ENCODE data around the gene BANK1.
"Not testable (repeated sequence)": the region's sequence is repeated elsewhere in the genome, so short reads cannot be mapped to it uniquely, and the experiment has no call there.

Gene BANK1

GRCh38 chr4:101888472-101888871 lies 97.9 kb downstream of the BANK1 start:
- ATAC-seq, result no peak
- Mint-ChIP-seq H3K36me3 (no peaks in the 10 kb centered on the region), H3K4me1 (no peaks in the 10 kb centered on the region), H3K4me3 (no peak overlapping the region), H3K9me3 (peaks cover 5% of the 10 kb centered on the region), H3K27ac (no peak overlapping the region)
- DNase-seq (ENCODE audit: low spot score in 2 of 2), result no peak

DNA sequence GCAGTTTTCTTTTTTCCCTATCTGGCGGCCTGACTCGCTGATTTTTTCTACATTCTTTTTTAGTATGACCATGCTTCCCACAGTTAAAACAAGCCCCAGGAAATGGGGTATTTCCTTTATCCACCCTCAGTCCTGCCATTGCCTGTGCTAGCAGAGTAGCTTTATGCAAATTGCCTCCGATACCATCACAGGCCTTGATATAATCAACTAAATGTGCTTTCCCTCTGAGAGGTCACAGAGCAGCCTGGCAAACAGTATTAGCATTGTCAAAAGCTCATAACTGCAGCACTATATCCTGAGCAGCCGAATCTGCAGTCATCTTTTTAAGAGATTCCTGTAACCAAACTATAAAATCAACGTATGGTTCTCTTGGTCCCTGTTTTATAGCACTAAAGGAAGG lies 115.0 kb downstream of the BANK1 start:
- H3K27ac Mint-ChIP-seq; H3K4me3 Mint-ChIP-seq; ATAC-seq; H3K4me1 Mint-ChIP-seq; H3K36me3 Mint-ChIP-seq; DNase-seq (ENCODE audit: low spot score in 2 of 2); H3K9me3 Mint-ChIP-seq: not testable (repeated sequence)

DNA sequence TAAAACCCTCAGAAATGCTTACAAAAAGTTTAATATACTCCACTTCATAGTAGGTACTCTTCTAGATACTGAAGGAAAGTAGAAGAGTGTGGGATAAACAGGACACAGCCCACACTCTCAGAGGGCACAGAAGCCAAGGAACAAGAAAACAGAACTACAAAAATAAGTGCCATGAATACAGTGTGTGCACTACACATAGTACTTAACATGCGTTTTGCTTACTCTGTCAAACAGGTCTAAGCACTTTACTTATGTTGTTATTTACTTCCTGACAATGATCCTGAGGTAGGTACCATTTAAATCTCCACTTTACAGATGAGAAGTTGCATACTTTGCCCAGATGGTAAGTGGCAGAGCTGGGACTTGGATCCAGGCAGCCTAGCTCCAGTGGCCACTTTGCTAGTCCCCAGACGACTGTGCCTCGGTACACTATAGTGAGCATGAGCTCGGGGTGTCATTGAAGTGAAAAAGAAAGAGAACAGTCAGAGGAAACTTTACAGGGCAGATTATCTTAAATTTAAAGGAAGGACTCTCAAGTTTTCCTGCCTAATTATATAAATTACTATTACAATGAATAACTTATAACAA lies 120.3 kb downstream of the BANK1 start:
- no peak for ATAC-seq
- no peaks in the 10 kb centered on the region for H3K9me3 Mint-ChIP-seq
- H3K4me3 Mint-ChIP-seq, result no peak overlapping the region
- H3K27ac Mint-ChIP-seq, result no peak overlapping the region
- H3K36me3 Mint-ChIP-seq, result no peaks in the 10 kb centered on the region
- H3K4me1 Mint-ChIP-seq, result no peaks in the 10 kb centered on the region
- DNase-seq (ENCODE audit: low spot score in 2 of 2), result no peak

DNA sequence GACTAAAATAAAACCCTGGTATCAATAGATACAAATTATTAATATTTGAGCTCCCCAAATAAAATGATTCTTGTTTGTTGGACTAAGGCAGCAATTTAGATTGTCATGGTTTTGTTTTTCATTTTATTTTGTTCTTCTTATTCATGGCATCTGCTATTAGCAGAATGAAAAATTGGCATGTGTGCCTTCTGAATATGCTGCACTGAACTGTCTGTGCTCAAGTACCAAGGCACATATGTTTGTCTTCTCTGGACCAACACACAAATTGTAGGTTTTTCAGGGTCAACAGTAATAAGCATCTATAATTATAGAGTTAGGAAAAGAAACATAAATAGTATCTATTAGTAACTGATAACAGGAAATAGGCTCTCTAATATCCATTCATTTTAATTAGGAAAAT lies 121.1 kb downstream of the BANK1 start:
- ATAC-seq (no peak), DNase-seq (ENCODE audit: low spot score in 2 of 2) (no peak)
- H3K9me3 Mint-ChIP-seq, result no peaks in the 10 kb centered on the region
- no peak overlapping the region for H3K27ac Mint-ChIP-seq
- no peaks in the 10 kb centered on the region for H3K4me1 Mint-ChIP-seq
- no peak overlapping the region for H3K4me3 Mint-ChIP-seq
- no peaks in the 10 kb centered on the region for H3K36me3 Mint-ChIP-seq

- Mint-ChIP-seq H3K27ac (no peak overlapping the region), H3K4me3 (no peak overlapping the region), H3K36me3 (no peaks in the 10 kb centered on the region), H3K4me1 (no peaks in the 10 kb centered on the region), H3K9me3 (no peaks in the 10 kb centered on the region)
- no peak for DNase-seq (ENCODE audit: low spot score in 2 of 2)
- no peak for ATAC-seq
These were observed 124.2 kb downstream of the BANK1 start for GRCh38 chr4:101914761-101915160.

DNA sequence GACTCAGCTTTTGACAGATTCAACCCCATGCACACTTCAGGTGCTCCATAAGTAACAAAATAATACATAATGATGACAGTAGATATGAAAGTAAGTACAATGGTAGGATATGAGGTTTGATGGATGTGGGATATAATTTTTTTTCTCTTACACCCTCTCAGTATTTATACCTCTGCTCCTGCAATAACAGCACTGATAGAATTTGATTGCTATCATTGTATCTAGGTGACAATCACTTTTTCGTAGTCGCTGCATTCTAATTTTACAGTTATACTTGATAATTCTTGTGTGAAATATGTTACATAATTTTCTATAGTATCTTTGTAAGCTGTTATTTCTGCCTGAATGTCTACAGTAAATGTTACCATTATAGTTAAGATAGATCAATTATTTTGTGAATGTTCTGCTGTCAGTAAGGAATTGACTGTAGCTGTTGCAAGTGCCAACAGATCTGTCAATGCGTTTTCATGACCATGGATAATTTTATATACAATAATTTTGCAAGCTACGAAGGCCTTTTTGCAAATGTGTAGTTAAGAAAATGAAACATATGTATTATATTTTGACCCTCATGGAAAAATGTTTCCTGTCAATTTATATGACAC lies 128.9 kb downstream of the BANK1 start:
- Mint-ChIP-seq H3K4me1 (no peaks in the 10 kb centered on the region), H3K9me3 (no peaks in the 10 kb centered on the region), H3K27ac (no peak overlapping the region), H3K4me3 (no peak overlapping the region), H3K36me3 (no peaks in the 10 kb centered on the region)
- no peak for ATAC-seq
- no peak for DNase-seq (ENCODE audit: low spot score in 2 of 2)

- ATAC-seq, result no peak
- no peaks in the 10 kb centered on the region for H3K36me3 Mint-ChIP-seq
These were observed 130.8 kb downstream of the BANK1 start for GRCh38 chr4:101921370-101921769.

DNA sequence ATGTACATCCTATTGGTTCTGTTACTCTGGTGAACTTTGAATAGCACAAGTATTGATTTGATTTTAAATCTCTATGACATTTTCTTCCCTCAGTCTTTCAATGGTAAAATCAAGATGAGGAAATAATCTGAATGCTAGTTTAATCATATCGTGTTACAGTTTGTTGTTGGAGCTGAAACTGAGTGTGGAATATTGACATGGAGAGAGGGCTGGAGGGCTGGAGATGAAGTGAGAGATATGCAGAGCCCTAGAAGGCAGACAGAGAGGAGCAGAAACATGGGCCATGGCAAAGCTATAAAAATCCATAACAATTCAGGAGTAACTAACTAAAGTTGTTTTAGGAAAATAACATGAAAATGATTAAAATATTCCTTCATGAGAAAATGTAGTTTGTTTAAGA lies 141.1 kb downstream of the BANK1 start:
- Mint-ChIP-seq H3K4me3 (no peak overlapping the region), H3K27ac (no peak overlapping the region)

More at GRCh38 chr4:101921370-101921769, 130.8 kb downstream of the BANK1 start:
- Mint-ChIP-seq H3K9me3 (no peaks in the 10 kb centered on the region), H3K27ac (no peak overlapping the region), H3K4me3 (no peak overlapping the region), H3K4me1 (no peaks in the 10 kb centered on the region)
- DNase-seq (ENCODE audit: low spot score in 2 of 2), result no peak

GRCh38 chr4:101933855-101934254 lies 143.3 kb downstream of the BANK1 start:
- Mint-ChIP-seq H3K36me3 (no peaks in the 10 kb centered on the region), H3K4me1 (no peaks in the 10 kb centered on the region)
- DNase-seq (ENCODE audit: low spot score in 2 of 2), result no peak

More for the DNA sequence above, 141.1 kb downstream of the BANK1 start:
- DNase-seq (ENCODE audit: low spot score in 2 of 2) (no peak), ATAC-seq (no peak)
- H3K9me3 Mint-ChIP-seq, result no peaks in the 10 kb centered on the region
- H3K36me3 Mint-ChIP-seq, result no peaks in the 10 kb centered on the region
- no peaks in the 10 kb centered on the region for H3K4me1 Mint-ChIP-seq

DNA sequence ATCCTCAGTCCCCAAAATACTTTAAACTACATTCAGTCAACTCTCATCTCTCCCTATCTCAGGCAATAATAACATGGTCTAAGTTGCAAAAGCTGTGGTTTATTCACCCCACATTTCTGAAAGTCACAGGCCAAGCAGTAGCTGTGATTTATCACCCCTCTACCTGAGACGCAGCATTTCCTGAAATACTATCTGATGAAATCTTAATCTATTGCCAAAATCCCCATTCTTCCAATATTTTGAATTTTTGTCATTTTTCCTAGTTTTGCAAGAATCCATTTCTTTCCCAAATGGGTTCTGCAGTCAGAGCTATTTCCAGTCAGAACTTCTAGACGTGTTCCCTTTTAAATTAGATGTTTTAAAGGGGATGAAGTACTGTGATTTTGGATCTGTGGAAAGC lies 148.3 kb downstream of the BANK1 start:
- H3K9me3 Mint-ChIP-seq, result peaks cover 3% of the 10 kb centered on the region
- ATAC-seq (no peak), DNase-seq (ENCODE audit: low spot score in 2 of 2) (no peak)
- no peaks in the 10 kb centered on the region for H3K4me1 Mint-ChIP-seq
- H3K36me3 Mint-ChIP-seq, result no peaks in the 10 kb centered on the region
- no peak overlapping the region for H3K4me3 Mint-ChIP-seq
- no peak overlapping the region for H3K27ac Mint-ChIP-seq

More at GRCh38 chr4:101933855-101934254, 143.3 kb downstream of the BANK1 start:
- no peak overlapping the region for H3K27ac Mint-ChIP-seq
- no peak for ATAC-seq
- no peaks in the 10 kb centered on the region for H3K9me3 Mint-ChIP-seq
- H3K4me3 Mint-ChIP-seq, result no peak overlapping the region

DNA sequence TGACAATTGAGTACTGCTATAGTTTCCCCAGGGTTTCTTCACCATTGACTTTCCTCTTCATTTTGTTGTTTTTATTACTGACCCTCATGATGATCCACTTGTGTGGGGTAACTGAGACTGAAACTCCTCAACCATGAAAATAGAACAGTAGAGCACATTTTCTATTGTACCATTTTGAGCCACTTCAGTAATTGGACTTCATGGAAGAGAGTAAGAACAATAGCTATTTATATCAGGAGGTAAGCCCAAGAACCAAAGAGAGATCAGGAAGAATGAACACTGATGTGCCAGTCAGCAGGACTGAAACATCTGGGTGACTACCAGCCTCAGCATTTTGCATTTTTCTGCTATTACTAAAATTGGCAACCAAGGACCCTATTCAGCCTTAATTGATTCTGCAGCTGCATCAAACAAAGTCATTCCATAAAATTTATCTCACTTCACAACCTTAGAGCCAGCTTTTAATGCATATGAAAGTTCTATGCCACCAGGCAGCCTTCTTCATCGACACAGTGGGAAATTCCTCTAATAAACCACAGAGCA lies 151.4 kb downstream of the BANK1 start:
- Mint-ChIP-seq H3K9me3 (peaks cover 3% of the 10 kb centered on the region), H3K4me1 (no peaks in the 10 kb centered on the region), H3K27ac (no peak overlapping the region), H3K36me3 (no peaks in the 10 kb centered on the region), H3K4me3 (no peak overlapping the region)
- DNase-seq (ENCODE audit: low spot score in 2 of 2) (no peak), ATAC-seq (no peak)

DNA sequence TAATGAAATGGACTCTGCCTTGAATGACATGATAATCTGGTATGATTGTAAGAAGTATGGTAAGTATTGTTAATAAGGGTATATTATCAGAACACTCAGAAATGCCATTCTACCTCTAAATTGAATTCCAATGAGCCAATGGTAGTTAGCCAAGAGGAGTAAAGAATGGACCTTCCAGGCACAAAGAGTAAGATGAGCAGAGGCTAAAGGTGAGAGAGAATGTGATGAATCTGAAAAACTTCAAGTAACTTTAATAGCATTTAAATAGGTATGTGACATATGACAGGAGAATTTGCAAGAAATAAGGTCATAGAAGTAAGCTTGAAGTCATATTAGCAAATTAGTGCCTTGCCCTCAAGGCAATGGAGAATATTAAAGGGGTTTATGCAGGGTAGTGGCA lies 152.4 kb downstream of the BANK1 start:
- H3K27ac Mint-ChIP-seq, result no peak overlapping the region
- H3K4me1 Mint-ChIP-seq, result no peaks in the 10 kb centered on the region
- H3K9me3 Mint-ChIP-seq, result peaks cover 3% of the 10 kb centered on the region
- ATAC-seq (no peak), DNase-seq (ENCODE audit: low spot score in 2 of 2) (no peak)
- H3K36me3 Mint-ChIP-seq, result no peaks in the 10 kb centered on the region
- no peak overlapping the region for H3K4me3 Mint-ChIP-seq

DNA sequence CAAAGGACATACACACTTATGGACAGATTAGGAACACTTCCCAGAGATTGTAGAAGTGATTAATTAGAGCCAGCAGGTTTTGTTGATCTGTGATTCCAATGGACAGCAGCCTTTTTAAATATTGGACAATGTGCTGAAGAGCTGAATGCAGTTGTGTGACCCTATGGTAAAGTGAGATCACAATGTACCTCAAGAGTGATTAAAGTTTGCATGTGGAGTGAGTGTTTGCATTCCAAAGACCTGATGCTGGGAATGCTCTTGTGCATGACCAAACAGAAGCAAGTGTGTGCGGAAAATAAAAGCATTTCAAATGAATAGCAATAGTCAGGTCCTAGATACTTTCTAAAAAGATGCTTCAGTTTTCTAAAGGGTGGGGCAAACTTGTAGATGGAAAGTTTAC lies 154.1 kb downstream of the BANK1 start:
- DNase-seq (ENCODE audit: low spot score in 2 of 2), result no peak
- no peaks in the 10 kb centered on the region for H3K4me1 Mint-ChIP-seq

GRCh38 chr4:101948055-101948454 lies 157.5 kb downstream of the BANK1 start:
- H3K27ac Mint-ChIP-seq, result no peak overlapping the region
- no peaks in the 10 kb centered on the region for H3K36me3 Mint-ChIP-seq
- DNase-seq (ENCODE audit: low spot score in 2 of 2), result no peak
- H3K4me1 Mint-ChIP-seq, result no peaks in the 10 kb centered on the region
- no peak for ATAC-seq
- peaks cover 3% of the 10 kb centered on the region for H3K9me3 Mint-ChIP-seq
- no peak overlapping the region for H3K4me3 Mint-ChIP-seq

More for the DNA sequence above, 154.1 kb downstream of the BANK1 start:
- H3K4me3 Mint-ChIP-seq, result no peak overlapping the region
- H3K9me3 Mint-ChIP-seq, result peaks cover 3% of the 10 kb centered on the region
- no peak overlapping the region for H3K27ac Mint-ChIP-seq
- no peaks in the 10 kb centered on the region for H3K36me3 Mint-ChIP-seq
- ATAC-seq, result no peak

DNA sequence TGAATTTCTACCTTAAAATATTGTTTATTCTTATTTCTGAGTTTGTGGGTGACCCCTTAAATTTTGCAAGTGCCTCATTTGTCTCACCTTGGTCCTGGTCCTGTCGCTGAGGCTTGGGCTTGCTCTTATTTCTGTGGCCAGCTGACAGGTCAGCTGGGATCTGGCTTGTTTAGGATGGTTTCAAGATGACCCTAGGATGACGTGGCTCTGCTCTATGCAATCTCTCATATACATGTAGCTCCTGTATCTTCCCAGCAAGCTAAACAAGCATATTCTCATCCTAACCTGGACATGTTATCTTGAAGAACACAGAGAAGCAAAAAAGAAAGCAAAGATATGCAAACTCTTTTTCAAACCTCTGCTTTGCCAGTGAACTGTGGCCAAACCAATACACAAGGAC lies 158.4 kb downstream of the BANK1 start:
- Mint-ChIP-seq H3K36me3 (no peaks in the 10 kb centered on the region), H3K4me1 (no peaks in the 10 kb centered on the region), H3K9me3 (no peaks in the 10 kb centered on the region), H3K4me3 (no peak overlapping the region), H3K27ac (no peak overlapping the region)
- ATAC-seq (no peak), DNase-seq (ENCODE audit: low spot score in 2 of 2) (no peak)

DNA sequence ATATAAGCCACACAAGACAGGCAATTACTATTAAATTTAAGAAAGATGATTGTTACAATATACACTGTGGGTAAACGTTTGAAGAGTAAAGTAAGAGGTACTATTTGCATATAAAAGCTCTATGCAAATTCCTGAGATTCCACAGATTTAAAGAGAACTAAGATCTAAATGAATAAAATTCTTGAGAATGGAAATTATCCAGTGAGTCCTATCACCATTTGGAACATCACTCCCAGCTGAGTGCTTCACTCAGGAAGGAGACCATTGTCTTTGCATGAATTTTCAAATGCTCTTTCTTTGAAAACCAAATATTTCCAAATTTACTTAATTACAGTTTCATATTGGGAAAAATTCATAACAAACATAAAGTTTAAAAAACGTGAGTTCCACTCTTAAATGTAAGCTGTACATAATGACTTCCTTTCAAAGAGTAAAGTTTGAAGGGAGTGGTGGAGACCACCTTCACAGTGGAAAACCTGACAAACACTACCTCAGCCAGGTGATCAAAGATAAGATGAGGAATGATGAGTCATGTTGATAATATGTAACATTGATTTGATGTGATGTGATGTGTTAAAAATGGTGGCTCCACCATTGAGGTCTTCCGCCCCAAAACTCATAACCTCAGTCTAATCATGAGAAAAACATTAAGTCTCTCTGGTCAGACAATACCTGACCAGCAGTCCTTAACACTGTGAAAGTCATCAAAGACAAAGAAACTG lies 159.9 kb downstream of the BANK1 start:
- no peaks in the 10 kb centered on the region for H3K36me3 Mint-ChIP-seq
- no peaks in the 10 kb centered on the region for H3K4me1 Mint-ChIP-seq
- ATAC-seq (no peak), DNase-seq (ENCODE audit: low spot score in 2 of 2) (no peak)
- no peak overlapping the region for H3K4me3 Mint-ChIP-seq
- H3K27ac Mint-ChIP-seq, result no peak overlapping the region
- H3K9me3 Mint-ChIP-seq, result no peaks in the 10 kb centered on the region

Data from stimulated activated effector memory CD8-positive, alpha-beta T cell treated with anti-CD3 and anti-CD28 coated beads, Interleukin-12 subunit alpha, Interleukin-12 subunit beta, amount 100 ng/mL, for 72 hours (primary cell).